GM18873 (cell line): ENCODE data around the gene PCDHA3.
"Not testable (repeated sequence)": the region's sequence is repeated elsewhere in the genome, so short reads cannot be mapped to it uniquely, and the experiment has no call there.

Experiments used
- ATAC-seq: cut with Tn5 transposase; IDR thresholded peaks from one replicate; pipeline ENCODE4 v1.9.1; 2021; ENCODE audit warnings: mild to moderate bottlenecking, moderate library complexity, moderate number of reproducible peaks; ENCODE audit not compliant: unreplicated experiment, low FRiP score

The PCDHA3 gene

GRCh38 chr5:140849831-140850634 is 49.2 kb downstream of the PCDHA3 start:
- ATAC-seq, result not testable (repeated sequence)
